Brain microvascular endothelial cell (primary cell): ENCODE data around the gene HYPK.

Experiments used
- DNase-seq: peaks from one replicate; pipeline ENCODE4 v3.0.0-alpha.2; 2020
- H3K27ac ChIP-seq: fragments of 250-450 bp; sonication (Bioruptor Pico); 2 replicates; pipeline ENCODE4 v1.5.1; 2020; ENCODE audit warnings: mild to moderate bottlenecking, moderate library complexity
- H3K27me3 ChIP-seq: fragments of 250-450 bp; sonication (Bioruptor Pico); replicated peaks from 2 replicates; pipeline ENCODE4 v1.5.1; 2020; ENCODE audit warnings: mild to moderate bottlenecking
- H3K36me3 ChIP-seq: fragments of 250-450 bp; sonication (Bioruptor Pico); replicated peaks from 2 replicates; pipeline ENCODE4 v1.5.1; 2020; ENCODE audit warnings: mild to moderate bottlenecking
- H3K4me3 ChIP-seq: 2 replicates; pipeline ENCODE4 v1.5.1; 2011; ENCODE audit warnings: low read depth, mild to moderate bottlenecking, control low read depth, low read length, moderate library complexity
- in situ Hi-C: cut with HindIII; loops from 2 replicates; pipeline ENCODE4 v1.10.0; 2017; ENCODE audit warnings: low sequenced_read_pairs, low pct_ligation_motif_present
- TF ChIP-seq, protein P1 (sequence below): IDR thresholded peaks from 2 replicates; pipeline ENCODE4 v1.5.1; 2011; ENCODE audit warnings: low read depth, mild to moderate bottlenecking, moderate library complexity, low read length, control low read depth, inconsistent platforms; ENCODE audit errors: missing control alignments

HYPK gene

DNA sequence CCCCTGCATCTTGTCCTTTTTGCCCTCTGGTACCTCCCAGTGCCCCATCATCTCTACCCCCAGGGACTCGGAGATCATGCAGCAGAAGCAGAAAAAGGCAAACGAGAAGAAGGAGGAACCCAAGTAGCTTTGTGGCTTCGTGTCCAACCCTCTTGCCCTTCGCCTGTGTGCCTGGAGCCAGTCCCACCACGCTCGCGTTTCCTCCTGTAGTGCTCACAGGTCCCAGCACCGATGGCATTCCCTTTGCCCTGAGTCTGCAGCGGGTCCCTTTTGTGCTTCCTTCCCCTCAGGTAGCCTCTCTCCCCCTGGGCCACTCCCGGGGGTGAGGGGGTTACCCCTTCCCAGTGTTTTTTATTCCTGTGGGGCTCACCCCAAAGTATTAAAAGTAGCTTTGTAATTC, 6.8 kb upstream of the HYPK start:
- Histone ChIP-seq H3K27me3 (no peaks in the 10 kb centered on the region), H3K27ac (no peak overlapping the region), H3K4me3 (peak overlapping the region; percentile 100), H3K36me3 (peaks cover 43% of the 10 kb centered on the region)
- in situ Hi-C loops = no loop called here
- TF ChIP-seq, protein P1, sequence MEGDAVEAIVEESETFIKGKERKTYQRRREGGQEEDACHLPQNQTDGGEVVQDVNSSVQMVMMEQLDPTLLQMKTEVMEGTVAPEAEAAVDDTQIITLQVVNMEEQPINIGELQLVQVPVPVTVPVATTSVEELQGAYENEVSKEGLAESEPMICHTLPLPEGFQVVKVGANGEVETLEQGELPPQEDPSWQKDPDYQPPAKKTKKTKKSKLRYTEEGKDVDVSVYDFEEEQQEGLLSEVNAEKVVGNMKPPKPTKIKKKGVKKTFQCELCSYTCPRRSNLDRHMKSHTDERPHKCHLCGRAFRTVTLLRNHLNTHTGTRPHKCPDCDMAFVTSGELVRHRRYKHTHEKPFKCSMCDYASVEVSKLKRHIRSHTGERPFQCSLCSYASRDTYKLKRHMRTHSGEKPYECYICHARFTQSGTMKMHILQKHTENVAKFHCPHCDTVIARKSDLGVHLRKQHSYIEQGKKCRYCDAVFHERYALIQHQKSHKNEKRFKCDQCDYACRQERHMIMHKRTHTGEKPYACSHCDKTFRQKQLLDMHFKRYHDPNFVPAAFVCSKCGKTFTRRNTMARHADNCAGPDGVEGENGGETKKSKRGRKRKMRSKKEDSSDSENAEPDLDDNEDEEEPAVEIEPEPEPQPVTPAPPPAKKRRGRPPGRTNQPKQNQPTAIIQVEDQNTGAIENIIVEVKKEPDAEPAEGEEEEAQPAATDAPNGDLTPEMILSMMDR = no peak
- no peak for DNase-seq

- peak overlapping the region; percentile 100 for H3K4me3 ChIP-seq
Observed at GRCh38 chr15:43794269-43795037, 5.9 kb upstream of the HYPK start.

GRCh38 chr15:43795197-43795596, 5.2 kb upstream of the HYPK start:
- no peak for DNase-seq
- in situ Hi-C loops = no loop called here
- Histone ChIP-seq H3K36me3 (peaks cover 59% of the 10 kb centered on the region), H3K27ac (no peak overlapping the region), H3K27me3 (no peaks in the 10 kb centered on the region), H3K4me3 (no peak overlapping the region)
- TF ChIP-seq, protein P1 = no peak

More at GRCh38 chr15:43794269-43795037, 5.9 kb upstream of the HYPK start:
- Histone ChIP-seq H3K27ac (no peak overlapping the region), H3K27me3 (no peaks in the 10 kb centered on the region), H3K36me3 (peaks cover 51% of the 10 kb centered on the region)
- DNase-seq = peak; percentile 45
- TF ChIP-seq, protein P1 = no peak
- in situ Hi-C loops = no loop called here

DNA sequence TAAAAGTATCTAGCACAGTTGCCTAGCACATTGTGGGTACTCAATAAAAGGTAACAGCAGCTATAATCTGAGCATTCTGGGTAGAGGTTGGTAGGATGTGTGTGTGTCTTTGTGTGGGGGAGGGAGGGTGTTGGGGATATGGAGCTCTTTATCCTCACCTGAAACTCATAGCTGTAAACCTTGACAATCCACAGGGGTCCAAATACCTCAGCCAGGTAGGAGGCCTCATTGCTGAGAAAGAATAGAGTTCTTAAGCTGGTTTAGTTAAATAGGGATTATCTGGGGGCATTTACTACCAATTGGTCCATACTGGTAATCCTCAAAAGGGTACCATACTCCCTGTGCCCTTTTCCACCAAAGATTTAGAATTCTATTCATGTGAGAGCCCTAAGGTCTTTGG, 4.4 kb upstream of the HYPK start:
- no peak for DNase-seq
- in situ Hi-C loops = no loop called here
- TF ChIP-seq, protein P1 = no peak
- Histone ChIP-seq H3K4me3 (no peak overlapping the region), H3K27me3 (no peaks in the 10 kb centered on the region), H3K36me3 (peaks cover 59% of the 10 kb centered on the region), H3K27ac (no peak overlapping the region)

GRCh38 chr15:43796566-43796965, 3.8 kb upstream of the HYPK start:
- Histone ChIP-seq H3K27ac (no peak overlapping the region), H3K27me3 (no peaks in the 10 kb centered on the region), H3K36me3 (peaks cover 63% of the 10 kb centered on the region), H3K4me3 (no peak overlapping the region)
- DNase-seq = no peak
- in situ Hi-C loops = no loop called here
- TF ChIP-seq, protein P1 = no peak
